ENCODE data around the gene ZNF619.
A peak's percentile ranks its signal among the peaks of the same experiment; 100 is the strongest.

The ZNF619 gene

DNA sequence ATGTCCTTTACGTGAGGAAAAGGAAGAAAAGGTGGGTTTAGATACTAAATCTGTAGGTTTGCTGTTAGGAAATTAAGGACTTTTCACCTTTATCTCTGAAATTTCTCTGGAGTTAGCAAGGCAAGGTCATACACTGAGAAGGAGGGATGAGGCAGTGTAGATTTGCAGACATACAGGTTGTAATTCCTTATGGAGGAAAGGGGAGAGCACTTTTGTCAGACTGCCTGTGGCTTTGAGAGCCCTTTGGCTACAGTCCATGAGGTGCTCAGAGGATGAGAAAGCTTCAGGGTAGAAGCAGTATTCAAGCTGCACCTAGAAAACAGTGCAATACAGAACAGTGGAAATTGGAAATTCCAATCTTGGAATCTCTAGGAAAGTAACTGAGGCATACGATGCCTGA is 11.5 kb upstream of the ZNF619 start:
- DNase-seq, result no peak

GRCh38 chr3:40468018-40468417 is 8.9 kb upstream of the ZNF619 start:
- DNase-seq, result no peak

DNA sequence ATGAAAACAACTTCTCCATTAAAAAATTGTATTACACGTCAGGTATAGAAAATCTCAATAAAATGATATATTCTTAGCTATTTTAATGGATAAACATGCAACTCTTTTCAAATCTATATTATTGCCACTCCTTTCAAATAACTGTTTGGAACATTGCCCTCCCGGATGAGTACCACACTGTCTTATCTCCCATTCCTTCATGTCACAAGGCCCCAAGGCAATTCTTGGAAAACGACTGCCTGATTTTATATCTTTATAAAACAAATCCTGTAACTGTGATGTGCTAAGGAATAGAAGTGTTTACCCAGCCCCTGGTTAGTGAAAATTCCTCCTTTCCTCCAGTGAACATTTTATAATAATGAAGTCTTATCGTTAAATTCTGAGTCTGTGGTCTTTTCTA is 6.2 kb upstream of the ZNF619 start:
- no peak for DNase-seq

GRCh38 chr3:40477666-40478065 is 744 bp downstream of the ZNF619 start:
- no peak for DNase-seq

- no peak for DNase-seq
Observed at GRCh38 chr3:40487172-40487571, 10.2 kb downstream of the ZNF619 start.

DNA sequence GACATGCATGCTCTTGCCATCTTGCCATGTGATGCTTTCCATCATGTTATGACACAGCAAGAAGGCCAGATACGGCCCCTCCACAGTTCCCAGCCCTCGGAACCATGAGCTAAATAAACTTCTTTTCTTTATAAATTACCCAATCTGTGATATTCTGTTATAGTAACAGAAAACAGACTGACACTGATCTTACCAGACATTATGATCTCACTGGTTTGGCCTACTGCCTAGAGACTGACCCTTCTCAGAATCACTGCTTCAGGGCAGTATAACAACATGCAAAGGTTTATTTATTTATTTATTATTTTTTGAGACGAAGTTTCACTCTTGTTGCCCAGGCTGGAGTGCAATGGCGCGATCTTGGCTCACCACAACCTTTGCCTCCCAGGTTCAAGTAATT is 14.0 kb downstream of the ZNF619 start:
- no peak for DNase-seq

DNA sequence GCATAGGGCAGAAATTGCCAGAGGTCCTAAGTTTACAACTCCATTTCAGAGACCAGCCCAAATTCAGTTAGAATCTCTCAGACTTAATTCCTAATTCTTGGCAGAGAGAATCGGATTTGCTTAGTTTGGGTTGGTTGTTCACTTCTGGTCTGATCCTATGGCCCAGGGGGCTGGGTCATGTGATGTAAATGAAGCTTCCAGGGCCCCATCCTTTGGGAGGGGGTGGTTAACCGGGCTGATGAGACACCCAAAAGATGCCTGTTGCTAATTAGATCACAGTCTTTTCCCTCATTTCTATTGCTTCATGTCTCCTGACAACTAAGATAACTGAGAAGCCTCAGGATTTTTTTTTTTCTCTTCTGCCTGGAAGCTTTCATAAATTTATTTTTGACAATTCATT is 17.8 kb downstream of the ZNF619 start:
- no peak for DNase-seq

DNA sequence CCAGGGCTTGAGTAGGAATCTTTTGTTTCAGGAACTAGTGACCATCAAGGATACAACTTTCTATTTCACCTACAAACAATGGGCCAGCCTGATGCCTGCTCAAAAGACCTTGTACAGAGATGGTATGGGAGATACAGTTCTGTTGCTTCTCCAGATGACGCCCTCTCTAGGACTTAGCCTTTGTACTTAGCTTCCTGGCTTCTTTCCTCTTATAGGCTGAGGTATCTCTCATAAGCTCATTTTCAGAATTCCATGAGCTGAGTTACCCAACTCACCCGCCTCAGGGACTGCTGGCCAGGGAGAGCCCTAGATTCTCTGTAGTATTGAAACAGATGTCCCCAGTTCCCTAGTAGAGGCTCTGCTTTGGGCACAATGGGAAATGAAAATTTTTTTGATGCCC is 20.4 kb downstream of the ZNF619 start:
- DNase-seq, result no peak

DNA sequence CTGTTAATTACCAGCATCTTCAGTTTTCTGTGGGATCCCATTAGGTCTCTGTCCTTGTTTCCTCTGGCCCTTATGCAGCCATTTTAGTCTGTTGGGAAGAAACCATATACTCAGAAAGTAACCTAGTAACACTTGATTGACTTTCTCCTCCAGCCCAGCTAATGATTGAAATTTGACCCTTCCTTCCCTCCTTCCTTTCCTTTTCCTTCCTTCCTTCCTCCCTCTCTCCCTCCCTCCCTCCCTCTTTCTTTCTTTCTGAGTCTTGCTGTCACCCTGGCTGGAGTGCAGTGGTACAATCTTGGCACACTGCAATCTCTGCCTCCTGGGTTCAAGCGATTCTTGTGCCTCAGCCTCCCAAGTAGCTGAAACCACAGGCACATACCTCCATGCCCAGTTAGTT is 23.0 kb downstream of the ZNF619 start:
- DNase-seq, result no peak

- no peak for DNase-seq
Observed at GRCh38 chr3:40502034-40502433, 25.1 kb downstream of the ZNF619 start.

- no peak for DNase-seq
Observed at GRCh38 chr3:40504636-40505430, 27.9 kb downstream of the ZNF619 start.

- DNase-seq, result peak; percentile 87
Observed at GRCh38 chr3:40505599-40506462, 28.9 kb downstream of the ZNF619 start, which contains the start of gene ZNF620. TSS of gene ZNF620 (plus strand) at chr3:40506039. CDS start at chr3:40506353, 314 bp downstream.

- DNase-seq, result no peak
Observed at GRCh38 chr3:40511031-40511718, 34.3 kb downstream of the ZNF619 start.

GRCh38 chr3:40516201-40516600 is 39.3 kb downstream of the ZNF619 start:
- DNase-seq, result no peak

- no peak for DNase-seq
Observed at GRCh38 chr3:40518067-40518466, 41.1 kb downstream of the ZNF619 start.

DNA sequence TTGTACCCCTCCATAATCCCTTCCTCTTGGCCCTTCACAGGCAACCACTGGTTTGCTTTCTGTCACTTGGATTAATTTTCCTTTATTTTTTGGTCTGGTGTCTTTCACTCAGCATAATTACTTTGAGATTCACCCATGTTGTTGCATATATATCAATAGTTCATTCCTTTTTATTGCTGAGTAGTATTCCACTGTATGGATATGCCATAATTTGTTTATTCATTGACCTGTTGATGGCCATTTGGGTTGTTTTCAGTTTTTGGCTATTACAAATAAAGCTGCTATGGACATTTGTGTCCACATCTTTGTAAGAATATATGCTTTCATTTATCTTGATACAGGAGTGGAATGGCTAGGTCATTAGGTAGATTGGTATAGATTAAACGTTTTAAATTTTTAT is 41.9 kb downstream of the ZNF619 start:
- no peak for DNase-seq

- no peak for DNase-seq
Observed at GRCh38 chr3:40521254-40521653, 44.3 kb downstream of the ZNF619 start.

GRCh38 chr3:40523781-40524180 is 46.9 kb downstream of the ZNF619 start:
- no peak for DNase-seq

GRCh38 chr3:40524222-40524567 is 47.3 kb downstream of the ZNF619 start:
- DNase-seq, result peak; percentile 54

DNA sequence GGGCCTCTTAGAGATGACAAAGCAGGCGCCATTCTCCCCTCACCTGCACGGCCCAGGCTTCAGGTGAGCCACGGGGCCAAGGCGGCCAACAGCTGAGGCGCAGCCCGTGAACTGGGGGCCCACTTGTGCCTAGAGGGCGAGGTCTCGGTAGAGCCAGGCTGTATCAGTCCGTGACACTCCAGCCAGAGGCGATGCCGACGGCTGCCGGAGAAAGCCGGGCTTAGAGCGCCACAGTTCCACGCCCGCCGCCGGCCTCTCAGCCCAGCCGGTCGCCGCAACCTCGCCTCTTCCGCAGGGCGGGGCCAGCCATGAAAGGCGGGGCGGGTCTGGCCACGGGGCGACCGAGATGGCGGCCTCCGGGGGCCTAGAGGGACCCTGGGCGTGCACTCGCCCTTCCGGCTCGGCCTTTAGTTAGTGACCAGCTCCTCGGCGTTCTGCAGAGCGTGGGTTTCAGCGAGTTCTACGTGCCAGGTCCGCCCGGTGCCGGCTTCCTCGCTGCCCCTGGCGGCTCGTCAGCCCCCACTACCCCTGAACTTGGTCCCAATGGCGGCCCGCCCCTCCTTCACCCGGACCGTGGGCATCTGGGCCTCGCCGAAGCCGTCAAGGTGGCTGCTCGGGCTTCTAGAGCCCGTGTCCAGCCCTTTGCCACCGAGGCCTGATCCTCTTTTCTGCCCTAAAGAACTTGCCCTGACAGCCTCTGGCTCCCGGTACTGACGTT is 47.8 kb downstream of the ZNF619 start, which contains the start of gene ZNF621:
TSS of gene ZNF621 (plus strand) at position 393 of the 718 bp plus-strand sequence. CDS start 881 bp downstream, outside the sequence.
- DNase-seq, result peak; percentile 64

DNA sequence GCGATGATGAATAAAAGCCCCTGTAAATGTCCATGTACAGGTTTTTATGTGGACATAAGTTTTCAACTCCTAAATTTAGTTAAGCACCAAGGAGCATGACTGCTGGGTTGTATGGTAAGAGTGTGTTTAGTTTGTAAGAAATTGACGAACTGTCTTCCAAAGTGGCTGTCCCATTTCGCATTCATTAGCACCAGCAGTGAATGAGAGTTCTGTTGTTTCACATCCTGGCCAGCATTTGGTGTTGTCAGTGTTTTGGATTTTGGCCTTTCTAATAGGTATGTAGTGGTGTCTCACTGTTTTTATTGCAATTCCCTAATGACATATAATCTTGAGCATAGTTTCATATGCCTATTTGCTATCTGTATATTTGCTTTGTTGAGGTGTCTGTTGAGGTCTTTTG is 51.5 kb downstream of the ZNF619 start:
- DNase-seq, result no peak

GRCh38 chr3:40532252-40532651 is 55.3 kb downstream of the ZNF619 start:
- no peak for DNase-seq

- no peak for DNase-seq
Observed at GRCh38 chr3:40534283-40534682, 57.4 kb downstream of the ZNF619 start.

Measured in NCI-H526 treated with DMSO at 0.1 percent for 48 hours (cell line).